ENCODE measurements around the gene CCDC134.

CCDC134 gene

GRCh38 chr22:41772198-41772597 is 28.3 kb upstream of the CCDC134 start (continued):
- TF ChIP-seq ZNF513 (tag by site-specific recombination; IDR thresholded peaks at IDR 0.05) (no peak), ZNF37A (tag by site-specific recombination; IDR thresholded peaks at IDR 0.05) (no peak), ZNF2 (tag by site-specific recombination; IDR thresholded peaks at IDR 0.05) (no peak), ZSCAN30 (tag by site-specific recombination; IDR thresholded peaks at IDR 0.05) (no peak), FEZF1 (tag by site-specific recombination; IDR thresholded peaks at IDR 0.05) (no peak), ZNF398 (tag by site-specific recombination; IDR thresholded peaks at IDR 0.05) (no peak), ZFP69B (tag by site-specific recombination; IDR thresholded peaks at IDR 0.05) (no peak), CTCF (tag by site-specific recombination; IDR thresholded peaks at IDR 0.05) (no peak), OVOL3 (tag by site-specific recombination; IDR thresholded peaks at IDR 0.05) (no peak), ZNF223 (tag by site-specific recombination; IDR thresholded peaks at IDR 0.05) (no peak), ZNF266 (tag by site-specific recombination; IDR thresholded peaks at IDR 0.05; ENCODE audit: low read depth) (no peak)

GRCh38 chr22:41772645-41773044 is 27.8 kb upstream of the CCDC134 start:
- ChIA-PET CTCF (interaction anchor here (0.9 to 2.9 kb wide), 6 partner anchors 9 to 80 kb away, joined by 3 to 17 read pairs (median 6); partner anchors contain the start of gene CCDC134), POLR2A (interaction anchor here (0.8 to 1.6 kb wide), 3 partner anchors 9 to 76 kb away, joined by 3 to 10 read pairs (median 7); partner anchors contain the start of gene CCDC134)
- TF ChIP-seq ZNF629 (tag by site-specific recombination; IDR thresholded peaks at IDR 0.05), result peak; percentile 64
- TF ChIP-seq ZNF37A (tag by site-specific recombination; IDR thresholded peaks at IDR 0.05), result no peak
- Histone ChIP-seq H3K27ac (ENCODE audit: extremely low read depth, low read depth, low read length) (no peak overlapping the region), H3K9me3 (ENCODE audit: control insufficient read depth, insufficient read depth, low read depth, low read length) (no peaks in the 10 kb centered on the region), H3K4me3 (ENCODE audit: low read depth, low read length) (no peak overlapping the region), H3K4me1 (ENCODE audit: control insufficient read depth, insufficient read depth, low read length) (no peaks in the 10 kb centered on the region), H3K36me3 (ENCODE audit: control insufficient read depth in 2 of 2, insufficient read depth in 1 of 2, low read length in 2 of 2) (no peaks in the 10 kb centered on the region)

GRCh38 chr22:41775338-41775737 is 25.1 kb upstream of the CCDC134 start:
- no peaks in the 10 kb centered on the region for H3K4me1 ChIP-seq (ENCODE audit: control insufficient read depth, insufficient read depth, low read length)
- TF ChIP-seq PRDM10 (tag by site-specific recombination; IDR thresholded peaks at IDR 0.05) (peak; percentile 78), ZNF354C (tag by site-specific recombination; IDR thresholded peaks at IDR 0.05; ENCODE audit: borderline replicate concordance, low read depth) (no peak)
- H3K9me3 ChIP-seq (ENCODE audit: control insufficient read depth, insufficient read depth, low read depth, low read length), result no peaks in the 10 kb centered on the region
- no peak overlapping the region for H3K27ac ChIP-seq (ENCODE audit: extremely low read depth, low read depth, low read length)
- CTCF ChIA-PET, result interaction anchor here (1.6 to 2.9 kb wide), 4 partner anchors 12 to 78 kb away, joined by 3 to 17 read pairs (median 10); no protein-coding TSS in a partner anchor
- no peaks in the 10 kb centered on the region for H3K36me3 ChIP-seq (ENCODE audit: control insufficient read depth in 2 of 2, insufficient read depth in 1 of 2, low read length in 2 of 2)
- POLR2A ChIA-PET, result interaction anchor here (0.6 to 1.6 kb wide), 3 partner anchors 22 to 256 kb away, joined by 4 to 7 read pairs (median 4); partner anchors contain the start of gene CCDC134
- no peak overlapping the region for H3K4me3 ChIP-seq (ENCODE audit: low read depth, low read length)

Data from HEK293 (cell line).